Thyroid gland (tissue), 4 donors: Measurements from ENCODE around the gene IL12RB2.

Source experiments
- CTCF ChIP-seq, 6 experiments: fragments of 200-600 bp in 3 of 6; fragments of 450-650 bp in 3 of 6; sonication (generic) in 3 of 6; IDR thresholded peaks; one replicate each; pipeline ENCODE4 v1.5.1; 2016 to 2019; ENCODE audit warnings: antibody characterized with exemption in 6 of 6, mild to moderate bottlenecking in 2 of 6, inconsistent platforms in 1 of 6, moderate library complexity in 1 of 6
- POLR2A ChIP-seq, 2 donors: fragments of 450-650 bp; IDR thresholded peaks; one replicate each; pipeline ENCODE4 v1.6.1; 2017; ENCODE audit warnings: antibody characterized with exemption in 2 of 2, mild to moderate bottlenecking in 2 of 2, moderate library complexity in 1 of 2

GRCh38 chr1:67399199-67399993, 91.7 kb downstream of the IL12RB2 start:
- TF ChIP-seq CTCF (IDR thresholded peaks at IDR 0.05), result no peak
- no peak for TF ChIP-seq POLR2A (IDR thresholded peaks at IDR 0.05)
